Activated CD4-positive, alpha-beta T cell treated with anti-CD3 and anti-CD28 coated beads, Interleukin-2, amount 50 U/mL, for 16 hours (primary cell): ENCODE results near the gene USP12.
"Not testable (repeated sequence)": the region's sequence is repeated elsewhere in the genome, so short reads cannot be mapped to it uniquely, and the experiment has no call there.

Experiments
- DNase-seq: peaks from one replicate; pipeline ENCODE4 v3.0.0-alpha.2; 2020

The USP12 gene, protein sequence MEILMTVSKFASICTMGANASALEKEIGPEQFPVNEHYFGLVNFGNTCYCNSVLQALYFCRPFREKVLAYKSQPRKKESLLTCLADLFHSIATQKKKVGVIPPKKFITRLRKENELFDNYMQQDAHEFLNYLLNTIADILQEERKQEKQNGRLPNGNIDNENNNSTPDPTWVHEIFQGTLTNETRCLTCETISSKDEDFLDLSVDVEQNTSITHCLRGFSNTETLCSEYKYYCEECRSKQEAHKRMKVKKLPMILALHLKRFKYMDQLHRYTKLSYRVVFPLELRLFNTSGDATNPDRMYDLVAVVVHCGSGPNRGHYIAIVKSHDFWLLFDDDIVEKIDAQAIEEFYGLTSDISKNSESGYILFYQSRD

DNA sequence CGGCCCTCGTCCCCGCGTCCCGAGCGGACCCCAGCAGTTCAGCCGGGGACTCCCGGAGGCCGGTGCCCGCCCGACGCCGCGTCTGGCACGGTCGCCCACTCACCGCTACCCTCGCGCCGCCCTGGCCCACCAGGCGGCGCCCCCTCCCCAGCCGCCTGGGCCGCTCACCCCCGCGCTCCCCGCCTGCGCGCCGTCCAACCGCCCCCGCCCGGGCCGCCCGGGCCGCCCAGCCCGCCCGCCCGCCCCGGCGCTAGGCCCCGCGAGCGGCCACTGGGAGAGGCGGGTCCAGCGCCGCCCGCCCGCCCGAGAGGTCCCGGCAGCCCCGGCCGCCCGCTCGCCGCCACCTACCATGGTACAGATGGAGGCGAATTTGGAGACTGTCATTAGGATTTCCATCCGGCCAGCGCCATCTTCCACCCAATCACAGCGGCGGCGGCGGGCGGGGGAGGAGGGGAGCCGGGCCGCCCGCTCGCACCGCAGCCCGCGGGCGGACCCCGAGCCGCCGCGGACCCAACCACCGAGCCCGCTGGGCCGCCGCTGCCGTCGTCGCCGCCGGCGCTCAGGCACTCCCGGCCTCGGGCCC is at the start of gene USP12:
Gene USP12, minus strand, starts transcription at position 568 of the 583 bp plus-strand sequence. Its CDS starts 172 bp downstream, at position 396.
- DNase-seq = no peak

DNA sequence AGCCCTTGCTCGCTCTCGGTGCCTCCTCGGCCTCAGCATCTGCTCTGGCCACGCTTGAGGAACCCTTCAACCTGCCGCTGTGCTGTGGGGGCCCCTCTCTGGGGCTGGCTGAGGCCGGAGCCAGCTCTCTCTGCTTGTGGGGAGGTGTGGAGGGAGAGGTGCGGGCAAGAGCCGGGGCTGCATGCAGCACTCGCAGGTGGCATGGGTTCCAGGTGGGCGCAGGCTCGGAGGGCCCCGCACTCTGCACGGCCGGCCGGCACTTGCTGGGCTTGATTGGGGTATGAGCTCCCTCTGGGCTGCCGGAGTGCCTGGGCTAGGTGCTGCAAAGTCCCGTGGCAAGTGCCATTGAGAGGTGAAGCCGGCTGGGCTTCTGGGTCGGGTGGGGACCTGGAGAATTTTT is 48.0 kb upstream of the USP12 start:
- DNase-seq = no peak

DNA sequence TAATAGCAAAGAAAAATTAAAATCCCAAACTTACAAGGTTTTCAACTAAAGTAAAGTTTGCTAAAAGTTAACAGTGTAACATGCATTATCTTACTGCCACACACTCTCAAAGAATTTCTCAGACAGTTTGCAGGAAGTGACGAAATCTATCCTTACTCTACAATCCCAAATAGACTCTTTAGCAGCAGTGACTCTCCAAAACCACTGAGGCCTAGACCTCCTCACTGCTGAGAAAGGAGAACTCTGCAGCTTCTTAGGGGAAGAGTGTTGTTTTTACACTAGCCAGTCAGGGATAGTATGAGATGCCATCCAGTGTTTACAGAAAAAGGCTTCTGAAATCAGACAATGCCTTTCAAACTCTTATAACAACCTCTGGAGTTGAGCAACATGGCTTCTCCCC is 47.2 kb upstream of the USP12 start:
- not testable (repeated sequence) for DNase-seq

DNA sequence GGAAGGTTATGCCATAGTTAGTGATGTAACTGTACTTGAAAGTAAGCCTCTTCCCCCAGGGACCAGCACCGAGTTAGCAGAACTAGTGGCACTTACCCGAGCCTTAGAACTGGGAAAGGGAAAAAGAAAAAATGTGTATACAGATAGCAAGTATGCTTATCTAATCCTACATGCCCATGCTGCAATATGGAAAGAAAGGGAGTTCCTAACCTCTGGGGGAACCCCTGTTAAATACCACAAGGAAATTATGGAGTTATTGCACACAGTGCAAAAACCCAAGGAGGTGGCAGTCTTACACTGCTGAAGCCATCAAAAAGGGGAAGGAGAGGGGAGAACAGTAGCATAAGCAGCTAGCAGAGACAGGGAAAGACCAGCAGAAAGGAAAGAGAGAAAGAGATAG is 46.2 kb upstream of the USP12 start:
- not testable (repeated sequence) for DNase-seq

DNA sequence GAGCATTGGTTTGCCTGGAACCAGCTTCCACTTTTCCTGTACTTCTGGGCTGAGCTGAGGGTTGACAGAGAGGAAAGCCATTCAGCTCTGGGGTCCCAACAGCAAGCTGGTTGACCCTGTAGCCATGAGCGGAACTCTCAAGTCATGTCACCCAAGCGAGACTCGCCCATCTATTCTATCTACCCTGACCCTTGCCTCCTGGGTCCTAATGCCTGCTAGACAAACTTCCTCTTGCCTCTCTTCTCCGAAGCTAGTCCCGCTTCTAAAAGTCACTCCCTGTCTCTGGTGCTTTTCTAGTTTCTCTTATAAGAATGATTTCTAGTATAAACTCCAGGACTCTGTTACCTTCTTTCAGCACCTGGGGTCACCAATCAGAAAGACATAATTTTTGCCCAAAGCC is 41.8 kb upstream of the USP12 start:
- DNase-seq = not testable (repeated sequence)

DNA sequence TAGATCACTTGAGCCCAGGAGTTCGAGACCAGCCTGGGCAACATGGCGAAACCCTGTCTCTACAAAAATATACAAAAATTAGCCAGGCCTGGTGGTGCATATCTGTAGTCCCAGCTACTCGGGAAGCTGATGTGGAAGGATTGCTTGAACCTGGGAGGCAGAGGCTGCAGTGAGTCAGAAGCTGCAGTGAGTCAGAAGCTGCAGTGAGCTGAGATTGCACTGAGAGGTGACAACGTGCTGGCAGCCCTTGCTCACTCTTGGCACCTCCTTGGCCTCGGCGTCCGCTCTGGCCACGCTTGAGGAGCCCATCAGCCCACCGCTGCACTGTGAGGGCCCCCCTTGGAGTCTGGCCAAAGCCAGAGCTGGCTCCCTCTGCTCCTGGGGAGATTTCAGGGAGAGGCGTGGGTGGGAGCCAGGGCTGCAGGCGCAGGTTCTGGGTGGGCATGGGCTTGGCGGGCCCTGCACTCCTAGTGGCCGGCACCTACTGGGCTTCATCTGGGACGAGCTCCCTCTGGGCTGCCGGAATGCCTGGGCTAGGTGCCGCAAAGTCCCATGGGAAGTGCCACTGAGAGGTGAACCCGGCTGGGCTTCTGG is 40.3 kb upstream of the USP12 start:
- DNase-seq = no peak

DNA sequence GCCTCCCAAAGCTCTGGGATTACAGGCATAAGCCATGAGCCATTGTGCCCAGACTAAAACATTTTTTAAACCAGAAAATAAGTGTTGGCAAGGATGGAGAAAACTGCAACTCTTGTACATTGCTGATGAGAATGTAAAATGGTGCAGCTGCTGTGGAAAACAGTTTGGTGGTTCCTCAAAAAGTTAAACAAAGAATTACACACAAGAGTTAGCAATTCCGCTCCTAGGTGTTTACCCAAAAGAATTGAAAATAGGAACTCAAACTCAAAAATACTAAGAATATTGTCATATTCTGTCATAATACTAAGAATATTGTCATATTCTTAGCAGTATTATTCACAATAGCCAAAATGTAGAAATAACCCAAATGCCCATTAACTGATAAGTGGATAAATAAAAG is 39.7 kb upstream of the USP12 start:
- DNase-seq = no peak

DNA sequence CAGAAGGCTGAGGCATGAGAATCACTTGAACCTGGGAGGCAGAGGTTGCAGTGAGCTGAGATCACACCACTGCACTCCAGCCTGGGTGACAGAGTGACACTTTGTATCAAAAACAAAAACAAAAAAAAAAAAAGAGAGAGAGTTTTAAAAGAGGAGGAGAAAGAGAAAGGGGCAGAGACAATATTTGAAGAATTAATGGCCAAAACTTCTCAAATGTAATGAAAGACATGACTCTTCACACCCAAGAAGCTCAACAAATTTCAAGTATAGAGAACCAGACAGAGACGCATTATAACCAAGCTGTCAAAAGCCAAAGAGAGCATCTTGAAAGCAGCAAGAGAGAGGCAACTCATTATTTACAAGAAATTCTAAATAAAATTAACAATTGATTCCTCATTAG is 36.9 kb upstream of the USP12 start:
- no peak for DNase-seq

DNA sequence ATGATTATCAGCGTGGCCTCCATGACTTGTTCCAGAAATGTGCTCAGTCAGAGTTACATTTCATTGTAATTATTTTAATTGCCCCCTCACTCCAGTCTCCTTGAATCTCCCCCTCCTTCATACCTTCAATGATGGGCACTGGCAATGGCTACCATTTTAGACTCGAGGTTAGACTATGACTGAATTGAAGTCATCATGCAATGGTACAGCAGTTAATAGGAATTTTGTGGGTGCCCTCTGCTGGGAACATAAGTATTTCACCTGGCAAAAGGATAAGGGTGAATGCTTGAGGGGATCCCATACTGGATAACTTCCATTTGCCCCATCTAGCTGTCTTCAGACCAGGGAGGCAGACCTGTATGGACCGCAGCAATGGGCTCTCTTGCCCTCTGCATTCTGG is 32.2 kb upstream of the USP12 start:
- DNase-seq = no peak

DNA sequence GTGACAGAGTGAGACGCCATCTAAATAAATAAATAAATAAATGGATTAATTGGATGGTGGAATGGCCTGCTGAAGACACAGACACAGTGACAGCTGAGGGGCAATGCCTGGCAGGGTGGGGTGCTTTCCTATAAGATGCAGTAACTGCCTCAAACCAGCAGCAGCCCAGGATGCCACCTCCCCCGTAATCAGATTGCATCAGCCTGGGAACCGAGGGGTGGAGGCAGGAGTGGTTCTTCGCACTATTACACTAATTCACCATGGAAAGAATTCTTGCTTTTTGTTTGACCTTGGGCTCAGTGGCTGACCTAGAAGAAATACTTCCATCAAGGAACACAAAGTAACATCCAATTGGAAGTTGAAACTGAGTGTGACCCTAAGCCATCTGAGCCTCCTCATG is 31.6 kb upstream of the USP12 start:
- no peak for DNase-seq

DNA sequence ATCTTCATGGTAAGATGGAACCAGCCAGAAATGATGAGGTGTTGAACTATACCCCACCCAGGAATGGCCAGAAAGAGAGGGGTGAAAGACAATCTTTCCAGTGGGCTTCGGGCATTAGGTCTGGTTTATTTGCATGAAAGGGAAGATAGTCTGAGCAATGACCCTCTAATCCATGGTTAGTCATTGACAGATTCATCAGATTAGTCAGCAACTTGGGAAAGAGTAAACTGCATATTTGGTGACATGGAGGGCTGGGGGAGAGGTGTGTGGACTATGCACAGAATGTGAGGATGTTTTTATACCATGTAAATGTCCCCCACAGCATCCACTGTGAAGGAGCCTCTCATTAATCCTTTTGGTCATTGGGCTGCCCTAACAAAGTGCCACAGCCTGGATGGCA is 30.1 kb upstream of the USP12 start:
- no peak for DNase-seq

DNA sequence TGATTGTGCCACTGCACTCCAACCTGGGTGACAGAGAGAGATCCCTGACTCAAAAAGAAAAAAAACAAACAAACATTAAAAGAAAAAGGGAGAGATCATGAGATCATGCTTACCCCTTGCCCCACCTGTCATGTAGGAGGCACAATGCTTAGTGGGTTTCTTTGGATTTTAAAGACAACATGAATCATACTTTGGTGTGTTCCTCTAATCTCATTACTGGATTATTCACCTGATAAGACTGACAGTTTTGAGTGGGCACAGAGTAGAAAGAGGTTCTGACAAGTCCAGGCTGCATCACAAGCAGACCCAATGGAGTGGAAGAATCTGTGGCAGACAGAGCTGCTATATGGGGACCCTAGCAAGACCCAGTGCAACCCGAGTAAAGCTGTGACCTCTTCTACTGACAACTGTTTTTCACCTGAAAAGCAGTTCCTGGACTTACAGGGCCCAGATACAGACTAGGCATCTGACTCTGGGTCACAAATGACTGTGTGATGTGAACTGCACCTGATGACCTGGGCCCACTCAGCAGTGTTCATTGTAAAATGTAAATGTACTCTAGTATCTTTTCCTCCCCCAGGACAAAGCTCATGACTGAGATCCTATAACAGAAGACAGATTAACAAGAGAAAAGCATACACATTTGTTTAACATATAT is 28.9 kb upstream of the USP12 start:
- DNase-seq = peak; percentile 41

DNA sequence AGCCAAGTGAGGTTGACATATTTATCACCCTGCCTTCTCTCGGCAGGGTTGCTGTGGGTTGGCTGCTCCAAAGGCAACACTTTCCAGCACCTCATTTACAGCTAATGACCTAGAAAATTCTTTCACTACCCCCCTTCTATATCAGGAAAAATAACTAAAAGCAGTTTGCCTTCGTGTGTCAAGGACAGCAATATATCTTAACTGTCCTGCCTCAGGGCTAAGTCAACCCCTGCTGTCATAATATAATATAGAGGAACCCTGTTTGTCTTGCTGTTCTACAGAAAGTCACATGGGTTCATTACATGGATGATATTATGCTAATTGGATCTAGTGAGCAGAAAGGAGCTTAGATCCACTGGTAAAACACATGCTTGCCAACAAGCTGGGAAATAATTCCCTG is 28.1 kb upstream of the USP12 start:
- DNase-seq = no peak

DNA sequence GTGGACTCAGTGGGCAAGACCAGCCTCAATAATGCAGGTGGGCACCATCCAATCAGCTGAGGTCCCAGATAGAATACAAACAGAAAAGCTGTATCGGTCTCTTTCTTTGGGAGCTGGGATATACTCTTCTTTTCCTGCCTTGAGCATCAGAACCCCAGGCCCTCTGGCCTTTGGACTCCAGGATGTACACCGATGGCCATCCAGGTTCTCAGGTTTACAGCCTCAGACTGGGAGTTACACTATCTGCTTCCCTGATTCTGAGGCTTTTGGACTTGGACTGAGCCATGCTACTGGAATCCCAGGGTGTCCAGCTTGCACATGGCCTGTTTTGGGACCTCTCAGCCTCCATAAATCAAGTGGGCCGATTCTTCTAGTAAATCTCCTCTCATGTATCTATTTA is 27.6 kb upstream of the USP12 start:
- no peak for DNase-seq

DNA sequence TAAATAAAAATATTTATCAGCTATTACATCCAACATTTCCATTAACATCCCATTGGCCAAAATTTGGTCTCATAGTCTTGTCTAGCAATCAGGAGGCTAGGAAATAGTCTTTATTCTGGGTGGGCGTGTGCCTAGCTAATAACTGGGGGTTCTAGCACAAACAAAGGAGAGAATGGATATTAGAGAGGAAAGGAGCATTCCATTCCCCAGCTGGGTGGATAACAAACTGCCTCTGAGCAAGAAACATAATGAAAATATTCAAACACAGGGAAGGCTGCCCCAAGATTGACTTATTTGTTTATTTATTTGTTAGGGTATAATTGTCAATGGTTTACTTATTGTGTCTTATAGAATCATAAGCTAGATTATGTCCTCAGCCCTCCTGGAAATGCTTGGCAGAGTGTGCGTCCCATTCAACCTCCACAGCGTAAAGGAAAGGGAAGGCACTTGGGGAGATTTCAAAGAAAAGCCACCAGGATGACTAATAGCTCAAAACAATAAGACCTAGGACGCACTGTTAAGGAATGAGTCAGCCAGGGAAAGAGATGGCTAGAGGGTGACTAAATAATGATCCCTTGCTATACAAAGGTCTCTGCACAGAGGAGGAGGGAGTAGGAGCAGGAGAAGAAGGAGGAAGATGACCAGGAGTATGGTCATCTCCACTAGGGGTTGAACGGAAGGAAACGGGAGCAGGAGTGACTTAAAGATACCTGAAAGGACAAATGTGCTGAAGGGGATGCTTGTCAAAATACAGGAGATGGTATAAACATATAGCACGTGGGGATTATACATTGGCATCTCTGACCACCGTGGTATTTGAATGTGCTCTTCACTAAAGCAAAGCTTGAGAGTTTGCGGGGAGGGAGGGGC is 23.5 kb upstream of the USP12 start:
- DNase-seq = peak; percentile 81

DNA sequence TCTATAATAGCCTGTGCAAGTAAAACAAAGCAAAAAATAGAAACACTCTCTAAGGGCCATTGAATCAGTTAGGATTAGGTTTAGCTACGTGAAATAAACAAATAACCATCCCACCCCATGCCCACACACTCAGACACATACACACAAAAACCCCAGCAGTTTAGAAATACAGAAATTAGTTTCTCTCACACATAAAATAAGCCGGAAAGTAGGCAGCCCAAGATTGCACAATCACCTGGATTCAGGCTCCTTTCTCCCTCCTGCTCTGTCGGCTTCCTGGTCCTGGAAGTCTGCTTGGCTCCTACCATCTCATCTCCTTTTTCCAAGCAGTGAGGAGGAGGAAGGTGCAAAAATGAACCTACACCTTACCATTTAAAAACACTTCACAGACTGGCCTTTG is 22.6 kb upstream of the USP12 start:
- no peak for DNase-seq

DNA sequence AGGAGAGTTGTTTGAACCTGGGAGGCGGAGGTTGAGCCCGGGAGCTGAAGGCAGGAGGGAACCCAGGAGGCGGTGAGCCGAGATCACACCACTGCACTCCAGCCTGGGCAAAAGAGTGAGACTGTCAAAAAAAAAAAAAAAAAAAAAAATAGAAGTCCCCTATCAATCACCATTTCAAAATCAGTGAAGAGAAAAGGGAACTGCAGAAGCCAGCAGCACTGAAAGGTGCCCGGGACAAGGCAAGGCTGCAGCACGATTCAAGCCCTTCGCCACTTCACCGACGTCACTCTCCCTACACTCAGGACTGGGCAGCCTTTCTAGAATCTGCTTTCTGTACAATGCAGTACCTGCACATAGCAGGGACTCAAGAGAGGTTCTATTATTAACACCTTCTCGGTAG is 21.9 kb upstream of the USP12 start:
- DNase-seq = no peak

DNA sequence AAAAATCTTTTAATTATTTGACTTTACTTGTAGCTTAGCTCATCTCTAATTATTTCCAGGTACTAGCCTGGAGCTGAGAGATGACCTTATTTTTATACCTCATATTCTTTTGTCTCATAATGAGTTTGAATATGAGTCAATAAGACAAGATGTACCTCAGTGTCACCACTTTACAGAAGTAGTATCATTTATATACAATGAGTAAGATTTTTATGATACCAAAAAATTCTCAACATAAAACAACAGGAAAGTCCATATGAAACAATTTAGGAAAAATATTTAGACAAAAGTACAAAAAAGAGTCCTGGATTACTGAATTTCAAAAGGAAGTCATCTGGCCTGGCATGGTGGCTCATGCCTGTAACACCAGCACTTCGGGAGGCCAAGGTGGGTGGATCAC is 21.4 kb upstream of the USP12 start:
- no peak for DNase-seq

DNA sequence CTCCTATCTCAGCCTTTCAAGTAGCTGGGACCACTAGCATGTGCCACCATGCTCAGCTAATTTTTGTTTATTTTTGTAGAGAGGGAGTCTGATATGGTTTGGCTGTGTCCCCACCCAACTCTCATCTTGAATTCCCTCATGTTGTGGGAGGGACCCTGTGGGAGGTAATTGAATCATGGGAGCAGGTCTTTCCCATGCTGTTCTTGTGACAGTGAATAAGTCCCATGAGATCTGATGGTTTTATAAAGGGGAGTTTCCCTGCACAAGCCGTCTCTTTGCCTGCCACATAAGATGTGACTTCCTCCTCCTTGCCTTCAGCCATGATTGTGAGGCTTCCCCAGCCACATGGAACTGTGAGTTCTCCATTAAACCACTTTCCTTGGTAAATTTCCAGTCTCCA is 20.8 kb upstream of the USP12 start:
- not testable (repeated sequence) for DNase-seq

DNA sequence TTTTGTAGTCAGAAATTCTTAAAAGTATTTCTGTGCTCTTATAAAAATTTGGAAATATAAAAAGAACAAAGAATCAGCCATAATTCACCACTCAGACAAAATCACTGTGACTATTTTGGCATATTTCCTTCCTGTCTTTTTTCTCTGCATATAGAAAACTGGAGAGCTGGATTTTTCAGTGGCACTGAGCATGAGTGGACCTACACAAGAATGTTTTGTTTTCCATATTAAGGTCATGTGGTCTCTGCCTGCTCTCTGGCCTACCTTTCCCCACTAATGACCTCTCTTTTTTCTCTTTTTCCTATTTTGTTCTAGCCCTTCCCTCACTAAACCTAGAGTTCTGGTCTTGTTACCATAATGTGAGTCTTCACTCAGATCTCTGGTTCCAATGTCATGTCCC is 17.6 kb upstream of the USP12 start:
- no peak for DNase-seq

DNA sequence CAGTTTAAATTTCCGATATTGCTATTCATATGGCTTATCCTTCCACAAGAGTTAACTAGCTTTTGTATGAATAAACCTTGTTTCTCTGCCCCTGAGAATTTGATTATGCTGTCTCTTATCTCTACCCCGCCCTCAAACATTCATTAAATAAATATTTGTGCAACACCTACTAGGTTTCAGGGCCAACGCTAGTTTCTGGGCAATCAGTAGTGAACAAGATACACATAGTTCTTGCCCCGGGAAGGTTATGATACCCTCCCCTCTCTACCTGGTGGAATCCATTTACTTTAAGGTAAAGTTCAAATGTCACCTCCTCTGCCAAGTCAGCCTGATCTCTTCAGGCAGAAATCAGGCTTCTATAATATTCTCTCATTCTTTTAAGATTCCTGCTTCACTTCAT is 16.6 kb upstream of the USP12 start:
- DNase-seq = no peak

DNA sequence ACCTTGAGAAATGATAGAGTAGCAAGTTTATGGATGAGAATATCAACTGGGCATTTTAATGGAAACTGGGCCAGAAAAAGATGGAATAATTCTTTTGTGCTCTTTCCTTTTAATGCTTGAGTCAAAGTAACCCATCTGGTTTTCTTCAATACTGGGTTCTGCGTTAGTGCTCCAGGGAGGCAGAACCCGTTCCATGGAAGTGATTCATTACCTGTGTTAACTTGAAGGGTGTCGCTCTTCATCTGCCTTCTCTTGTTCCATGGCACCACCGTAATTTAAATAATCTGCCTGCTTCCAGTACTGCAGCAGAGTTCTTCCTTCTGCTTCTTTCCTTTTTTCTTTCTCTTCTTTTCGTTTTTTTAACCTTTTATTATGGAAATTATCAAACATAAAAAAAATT is 14.7 kb upstream of the USP12 start:
- no peak for DNase-seq

DNA sequence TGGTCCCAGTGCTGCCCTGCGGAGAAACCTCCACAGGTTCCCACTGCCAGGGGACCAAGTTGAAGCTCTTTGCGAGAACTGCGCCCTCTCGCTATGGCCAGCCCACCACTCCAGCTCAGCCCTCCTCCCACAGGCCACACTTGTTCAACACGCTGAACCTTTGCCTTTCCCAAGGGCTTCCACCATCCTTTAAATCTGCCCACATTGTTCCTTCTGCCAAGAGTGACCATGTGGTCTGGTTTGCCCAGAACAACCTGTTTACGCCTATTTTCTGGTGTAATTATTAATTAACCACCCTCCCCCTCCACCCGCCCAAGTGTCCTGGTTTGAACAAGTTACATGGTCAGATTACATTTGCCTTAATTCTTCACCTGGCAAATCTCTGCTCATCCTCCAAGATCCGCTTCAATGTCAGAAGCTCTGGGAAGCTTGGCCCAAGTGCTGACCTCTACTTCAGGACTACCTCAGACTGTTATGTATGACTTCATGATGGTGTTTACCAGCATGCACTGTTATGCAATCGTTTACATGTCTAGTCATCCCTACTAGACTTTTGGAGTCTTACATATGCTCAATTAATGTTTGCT is 12.0 kb upstream of the USP12 start:
- no peak for DNase-seq
